GDM1 (cell line): ENCODE data around the gene CSGALNACT2.

Source experiments
- DNase-seq: peaks from one replicate; lab custom pipeline; 2025; lab: John Stamatoyannopoulos, UW

CSGALNACT2 gene

DNA sequence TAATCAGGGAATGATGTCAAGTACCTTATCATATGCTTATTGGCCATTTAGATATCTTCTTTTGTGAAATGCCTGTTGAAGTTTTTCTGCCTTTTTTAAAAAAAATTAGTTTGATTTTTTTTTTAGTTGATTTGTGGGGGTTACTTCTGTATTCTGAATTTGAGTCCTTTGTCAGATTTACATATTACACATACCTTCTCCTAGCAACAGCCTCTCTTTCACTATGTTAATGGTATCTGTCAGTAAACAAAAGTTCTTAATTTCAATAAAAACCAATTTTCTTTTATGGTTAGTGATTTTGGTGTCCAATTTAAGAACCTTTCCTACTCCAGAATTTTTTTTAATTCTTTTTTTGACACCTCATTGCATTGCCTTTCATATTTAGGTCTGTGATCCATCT, 52.0 kb downstream of the CSGALNACT2 start:
- no peak for DNase-seq

GRCh38 chr10:43190775-43191174, 52.5 kb downstream of the CSGALNACT2 start:
- DNase-seq = no peak

- no peak for DNase-seq
Measured at GRCh38 chr10:43192884-43193283, 54.6 kb downstream of the CSGALNACT2 start.

DNA sequence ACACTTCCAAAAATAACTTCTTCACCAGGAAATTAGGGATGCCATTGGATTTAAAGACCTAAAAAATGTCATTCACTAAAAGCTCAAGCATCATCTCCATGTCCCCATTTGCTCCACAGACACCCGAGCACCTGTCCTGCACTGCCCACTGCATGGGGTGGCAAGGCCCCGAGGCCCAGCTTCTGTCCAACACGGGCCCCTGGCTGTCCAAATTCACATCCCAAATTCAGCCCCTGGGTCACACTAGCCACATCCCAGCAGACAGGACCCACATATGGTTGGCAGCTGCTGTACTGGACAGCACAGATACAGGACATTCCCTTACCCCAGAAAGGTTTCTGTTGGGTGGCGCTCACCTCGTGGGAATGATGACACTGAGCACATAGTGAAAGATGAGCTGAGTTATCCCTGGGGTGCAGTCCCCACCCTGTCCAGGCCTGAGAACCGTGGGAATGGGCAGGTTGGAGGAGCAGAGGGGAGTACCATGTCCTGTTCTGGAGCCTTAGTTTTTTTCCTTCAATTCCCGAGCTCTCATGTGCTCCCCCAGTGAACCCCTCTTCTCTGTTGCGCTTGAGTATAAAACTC, 55.3 kb downstream of the CSGALNACT2 start:
- DNase-seq = no peak

GRCh38 chr10:43194266-43194665, 56.0 kb downstream of the CSGALNACT2 start:
- DNase-seq = no peak

GRCh38 chr10:43194859-43195258, 56.6 kb downstream of the CSGALNACT2 start:
- no peak for DNase-seq

DNA sequence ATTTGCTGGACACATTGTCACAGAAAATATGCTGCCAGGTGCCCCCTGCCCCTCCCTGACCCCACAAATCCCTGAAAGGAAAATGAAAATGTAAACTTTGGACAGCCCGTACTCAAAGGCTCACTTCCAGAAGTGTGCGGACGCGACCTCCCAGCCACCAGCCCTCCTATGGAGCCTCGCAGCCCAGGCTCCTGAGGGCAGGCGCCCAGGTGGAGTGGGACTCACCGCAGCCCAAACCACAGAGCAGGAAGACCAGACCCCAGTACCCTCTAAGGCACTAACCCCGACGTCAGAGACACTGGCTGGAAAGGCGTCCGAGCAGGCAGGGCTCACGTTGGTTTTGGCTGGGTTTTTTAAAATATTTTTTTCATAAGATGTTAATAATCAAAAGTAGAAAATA, 57.3 kb downstream of the CSGALNACT2 start:
- DNase-seq = no peak

GRCh38 chr10:43196131-43196980, 58.1 kb downstream of the CSGALNACT2 start:
- DNase-seq = no peak

DNA sequence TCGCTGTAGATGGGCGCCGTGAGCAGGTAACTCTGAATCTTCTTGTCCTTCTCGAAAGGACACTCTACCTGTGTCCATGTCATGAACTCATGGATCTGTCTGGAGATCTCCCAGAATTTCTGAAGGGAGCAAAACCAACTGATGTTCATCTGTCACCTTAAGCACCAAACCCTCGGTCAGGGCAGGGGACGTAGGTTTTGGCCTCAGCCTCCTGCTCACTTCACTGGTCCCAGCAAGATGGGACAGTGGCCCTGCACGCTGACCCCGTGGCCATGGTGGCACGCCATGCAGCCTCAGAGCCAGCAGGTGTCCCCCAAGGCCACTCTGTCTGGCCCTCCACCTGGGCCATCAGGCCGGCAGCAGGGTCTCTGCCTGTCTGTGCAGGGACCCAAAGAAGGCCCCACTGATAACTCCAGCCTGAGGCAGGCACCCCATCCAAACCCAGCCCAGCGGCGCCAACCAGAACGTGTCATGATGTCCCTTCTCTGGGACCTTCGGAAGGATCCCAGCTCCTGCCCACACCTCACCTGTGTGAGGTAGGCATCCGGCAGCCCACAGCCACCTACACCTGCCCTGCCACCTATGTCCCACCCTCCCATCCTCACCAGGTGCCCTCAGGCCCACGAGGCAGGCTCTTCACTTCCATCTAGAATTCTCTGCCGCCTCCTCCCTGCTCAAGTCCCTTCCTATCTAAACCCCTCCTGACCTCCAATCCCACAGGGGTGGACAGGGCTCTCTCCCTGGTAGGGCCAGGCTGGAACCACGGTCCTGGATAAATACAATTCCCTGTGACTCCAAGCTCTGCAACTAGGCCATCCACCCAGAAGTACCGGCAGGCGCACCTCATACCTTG, 59.0 kb downstream of the CSGALNACT2 start:
- no peak for DNase-seq

DNA sequence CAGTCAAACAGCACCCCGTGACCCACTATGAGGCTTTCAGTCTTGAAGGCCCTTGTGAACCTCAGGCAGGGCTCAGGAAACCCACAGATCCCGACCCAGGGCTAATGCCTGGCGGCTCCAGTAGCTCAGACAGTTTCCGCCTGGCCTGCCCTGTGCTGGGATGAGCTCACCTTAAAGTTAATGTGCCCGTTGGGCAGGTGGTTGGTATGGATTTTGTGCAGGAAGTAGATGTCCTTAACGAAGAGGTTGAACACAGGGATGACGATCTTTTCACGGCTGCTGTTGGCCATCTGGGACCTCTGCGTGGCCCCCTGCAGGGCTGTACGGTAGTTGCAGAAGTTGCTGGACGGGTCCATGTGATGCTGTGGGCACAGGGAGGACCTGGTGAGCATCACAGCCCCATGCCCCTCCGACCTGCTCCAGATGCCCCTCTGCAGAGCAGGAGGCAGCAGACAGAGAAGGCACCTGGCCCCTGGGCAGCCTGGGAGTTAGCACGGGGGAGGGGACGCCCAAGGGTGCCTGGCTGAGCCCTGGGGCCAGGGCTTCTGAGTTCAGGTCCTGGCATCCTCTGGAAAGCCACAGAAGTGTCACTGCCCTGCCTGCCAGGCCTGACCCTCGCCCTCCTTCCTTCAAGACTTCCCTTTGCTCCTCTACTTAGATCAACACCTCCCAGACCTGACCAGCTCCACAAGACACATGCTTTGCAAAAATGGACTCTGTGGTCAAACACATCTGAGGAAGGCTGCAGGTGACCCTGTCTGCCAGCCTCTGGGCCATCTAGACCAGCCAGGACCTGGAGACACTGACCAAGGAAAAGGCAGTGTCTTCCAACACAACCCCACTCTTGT, 59.8 kb downstream of the CSGALNACT2 start:
- no peak for DNase-seq

DNA sequence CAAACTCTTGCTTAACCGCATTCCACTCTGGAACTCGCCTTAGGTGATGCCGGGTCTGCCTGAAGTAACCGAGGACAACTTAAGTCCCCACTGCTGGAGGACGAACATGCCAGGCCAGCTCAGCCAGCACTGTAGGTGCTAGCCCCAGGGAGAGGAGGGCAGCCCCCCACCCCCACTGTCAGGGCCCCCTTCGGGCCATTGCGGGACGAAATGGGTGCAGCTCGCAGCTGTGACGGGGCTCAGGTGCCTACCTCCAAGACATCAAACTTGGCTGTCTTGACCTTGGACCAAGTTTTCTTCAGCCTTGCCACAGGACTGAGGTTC, 60.4 kb downstream of the CSGALNACT2 start:
- no peak for DNase-seq

- DNase-seq = no peak
Measured at GRCh38 chr10:43199088-43199683, 60.9 kb downstream of the CSGALNACT2 start.

DNA sequence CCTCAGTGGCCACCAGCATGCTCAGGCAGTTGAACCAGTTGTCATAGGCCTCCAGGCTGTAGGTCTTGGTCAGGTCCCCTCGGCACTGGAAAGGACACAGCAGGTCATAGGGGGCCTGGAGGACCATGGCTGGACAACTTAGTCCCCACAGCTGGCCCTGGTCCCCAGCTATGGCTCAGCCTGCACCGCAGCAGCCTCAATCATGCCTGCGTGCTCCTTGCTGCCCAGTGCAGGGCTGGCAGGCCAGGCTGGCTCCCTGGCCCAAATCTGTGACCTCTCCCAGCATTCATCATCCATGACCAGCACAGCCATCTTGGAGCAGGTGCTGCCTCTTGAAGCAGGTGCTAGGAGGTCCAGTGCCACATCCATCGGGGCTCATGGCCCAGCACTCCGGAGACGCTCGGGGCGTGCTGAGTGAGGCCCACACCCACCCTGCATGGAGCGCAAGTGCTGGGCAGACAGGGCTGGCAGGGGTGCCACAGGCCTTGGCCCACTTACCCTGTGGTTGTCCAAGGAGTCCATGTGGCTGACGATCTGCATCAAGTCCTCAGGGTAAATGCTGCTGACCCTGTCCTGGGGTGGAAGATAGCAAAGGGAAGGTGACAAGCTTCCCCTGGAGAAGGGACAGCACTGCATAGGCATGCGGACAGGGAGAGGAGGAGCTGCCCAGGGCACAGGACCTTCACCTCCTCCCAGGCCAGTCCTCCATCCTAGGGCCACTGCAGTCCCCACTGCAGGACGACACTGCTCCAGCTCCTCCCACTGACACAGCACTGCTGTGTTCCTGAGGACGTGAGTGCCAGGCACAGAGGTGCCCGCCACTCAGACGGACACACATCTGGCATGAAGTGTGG, 61.7 kb downstream of the CSGALNACT2 start:
- no peak for DNase-seq

- no peak for DNase-seq
Measured at GRCh38 chr10:43200538-43201390, 62.5 kb downstream of the CSGALNACT2 start.

DNA sequence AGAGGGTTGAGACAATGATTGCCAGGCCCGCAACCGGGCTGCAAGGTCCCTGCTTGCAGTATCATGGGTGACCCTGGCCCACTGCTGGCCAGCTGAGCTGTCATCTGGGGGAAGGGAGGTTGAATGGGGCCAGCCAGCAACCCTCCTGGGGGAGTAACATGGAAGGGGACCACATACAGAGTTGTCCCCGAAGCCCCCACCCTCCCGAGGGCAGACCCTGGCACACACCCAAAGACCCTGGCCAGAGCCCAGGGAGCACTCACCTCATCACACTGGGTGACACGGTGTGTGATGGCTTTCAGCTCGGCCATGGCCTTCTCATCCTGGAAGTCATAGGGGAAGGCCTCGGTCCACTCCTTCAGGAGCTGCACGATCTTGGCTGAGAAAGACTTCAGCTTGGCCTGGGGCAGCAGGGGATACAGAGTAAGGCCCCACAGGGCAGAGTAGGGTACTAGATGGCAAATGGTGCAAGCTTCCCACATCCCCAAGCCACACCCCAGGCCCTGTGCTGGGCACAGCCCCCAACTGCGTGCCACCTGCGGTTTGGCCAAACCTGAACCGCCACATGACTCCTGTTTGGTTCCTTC, 63.4 kb downstream of the CSGALNACT2 start:
- no peak for DNase-seq

- DNase-seq = no peak
Measured at GRCh38 chr10:43202224-43202656, 64.0 kb downstream of the CSGALNACT2 start.

GRCh38 chr10:43202657-43203447, 64.6 kb downstream of the CSGALNACT2 start:
- no peak for DNase-seq

DNA sequence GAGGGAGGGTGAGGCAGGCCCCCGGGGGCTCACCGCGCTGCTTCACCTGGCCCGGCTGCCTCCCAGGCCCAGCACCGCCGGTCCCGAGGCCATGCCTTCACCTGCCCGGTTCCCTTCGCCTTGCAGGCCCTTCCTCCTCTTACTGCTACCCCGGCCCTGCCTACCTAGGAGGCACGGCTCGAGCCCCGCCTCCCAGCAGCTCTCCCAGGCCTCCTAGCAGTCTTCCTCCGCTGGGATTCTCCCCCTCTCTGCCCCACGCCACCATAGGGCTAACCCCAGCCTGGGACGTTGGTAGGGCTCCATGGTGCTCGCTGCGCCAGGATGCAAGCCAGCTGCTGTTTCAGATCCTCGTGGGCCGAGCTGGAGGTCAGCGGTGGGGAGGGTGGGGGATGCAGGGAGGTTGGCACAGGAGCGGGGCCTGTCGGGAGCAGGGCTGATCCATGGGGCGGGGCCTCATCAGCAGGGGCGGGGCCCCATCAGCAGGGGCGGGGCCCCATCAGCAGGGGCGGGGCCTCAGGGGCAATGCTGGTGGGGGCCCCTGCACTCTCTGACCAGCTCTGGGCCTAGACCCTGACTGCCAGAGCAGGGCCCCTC, 65.3 kb downstream of the CSGALNACT2 start:
- no peak for DNase-seq
